ENCODE results near the gene RPL26. TPM values are rescaled to one million over a fixed set of nuclear protein-coding genes. Genes with fewer than 3 reads are reported as not detected.

RPL26 gene
- total and polyA plus RNA-seq, 4 donors: 1,055 to 6,952 (median 2,234) TPM

DNA sequence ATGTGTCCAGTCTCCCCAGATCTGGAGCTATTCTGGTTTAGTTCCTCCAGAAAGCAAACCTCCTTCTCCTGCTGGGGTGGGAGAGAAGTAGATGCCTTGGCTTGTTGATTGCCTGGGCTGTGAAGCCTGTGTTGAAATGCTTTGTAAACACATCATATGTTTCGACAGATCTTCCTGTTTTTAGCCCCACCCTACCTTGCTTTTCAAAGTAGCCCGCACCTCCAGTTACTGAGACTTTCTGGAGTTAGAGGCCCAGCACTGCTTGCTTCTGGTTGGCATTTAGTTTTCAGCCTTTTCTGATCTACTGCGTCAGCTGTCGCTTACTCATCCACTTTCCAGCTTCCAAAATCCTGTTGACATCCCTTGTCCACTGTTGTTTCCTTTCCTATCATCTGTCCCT is 34.8 kb upstream of the RPL26 start:
- Histone ChIP-seq H3K4me3 (ENCODE audit: low read length in 2 of 2) (no peak overlapping the region), H3K4me1 (ENCODE audit: control insufficient read depth in 1 of 2, insufficient read depth in 2 of 2, low read length in 2 of 2) (no peaks in the 10 kb centered on the region), H3K9me3 (ENCODE audit: control insufficient read depth, low read length) (no peaks in the 10 kb centered on the region), H3K36me3 (ENCODE audit: control insufficient read depth in 1 of 2, insufficient read depth in 2 of 2, low read length in 1 of 2) (no peaks in the 10 kb centered on the region), H3K27ac (ENCODE audit: low read depth in 1 of 2, low read length in 2 of 2) (no peak overlapping the region), H3K27me3 (ENCODE audit: control insufficient read depth in 1 of 2, insufficient read depth in 2 of 2, low read length in 1 of 2) (no peaks in the 10 kb centered on the region)
- intact Hi-C loops (cut with DNase I): loop anchor here in 1 of 2 donors (10.0 kb wide), 1 partner anchor 477 kb away; no protein-coding TSS in a partner anchor
- 93 to 94% methylated on average over 4 of the region's 4 CpGs for WGBS, 2 donors
- no peak for DNase-seq
- no peak for ATAC-seq (ENCODE audit: low FRiP score)

DNA sequence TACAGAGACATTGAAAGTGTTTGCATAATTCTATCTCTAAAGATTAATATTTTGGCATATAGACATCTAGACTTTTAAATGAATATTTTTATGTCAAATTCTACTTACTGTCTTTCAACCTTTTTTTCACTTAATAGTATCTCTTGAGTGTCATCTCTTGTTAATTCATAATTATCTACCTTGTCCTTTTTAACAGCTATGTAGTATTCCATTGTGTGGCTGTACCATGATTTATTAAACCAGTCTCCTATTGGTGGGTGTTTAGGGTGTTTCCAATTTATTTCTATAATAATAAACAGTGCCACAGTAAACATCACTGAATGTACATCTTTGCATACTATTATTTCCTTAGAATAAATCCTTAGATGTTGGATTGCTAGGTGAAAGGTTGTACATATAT is 30.9 kb upstream of the RPL26 start:
- intact Hi-C loops (cut with DNase I): loop anchor here (5.0 to 10.0 kb wide), 2 partner anchors 373 to 481 kb away; no protein-coding TSS in a partner anchor
- DNase-seq (no peak), ATAC-seq (ENCODE audit: low FRiP score) (no peak)
- no peak overlapping the region for H3K4me3 ChIP-seq (ENCODE audit: low read length in 2 of 2)
- no peaks in the 10 kb centered on the region for H3K27me3 ChIP-seq (ENCODE audit: control insufficient read depth in 1 of 2, insufficient read depth in 2 of 2, low read length in 1 of 2)
- no peaks in the 10 kb centered on the region for H3K4me1 ChIP-seq (ENCODE audit: control insufficient read depth in 1 of 2, insufficient read depth in 2 of 2, low read length in 2 of 2)
- H3K36me3 ChIP-seq (ENCODE audit: control insufficient read depth in 1 of 2, insufficient read depth in 2 of 2, low read length in 1 of 2): no peaks in the 10 kb centered on the region
- no peaks in the 10 kb centered on the region for H3K9me3 ChIP-seq (ENCODE audit: control insufficient read depth, low read length)
- H3K27ac ChIP-seq (ENCODE audit: low read depth in 1 of 2, low read length in 2 of 2): no peak overlapping the region

DNA sequence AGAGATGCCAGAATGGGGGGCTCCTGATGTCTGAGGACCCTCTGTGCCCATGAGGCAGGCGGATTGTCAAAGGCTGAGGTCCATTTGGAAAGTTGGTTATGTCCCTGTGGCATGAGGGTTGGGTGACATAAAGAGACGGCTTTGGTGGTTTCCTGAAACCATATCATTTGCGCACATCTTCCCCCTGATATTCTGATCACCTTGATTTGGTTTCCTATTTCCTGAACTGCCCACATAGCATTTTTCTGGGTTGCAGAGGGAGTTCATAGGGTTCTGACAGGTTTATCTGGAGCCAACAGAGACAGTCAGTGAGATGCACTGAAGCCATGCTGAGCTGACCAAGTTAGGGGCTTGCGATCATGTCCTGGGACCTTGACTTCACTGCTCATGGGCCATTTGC is 30.3 kb upstream of the RPL26 start:
- H3K36me3 ChIP-seq (ENCODE audit: control insufficient read depth in 1 of 2, insufficient read depth in 2 of 2, low read length in 1 of 2): no peaks in the 10 kb centered on the region
- intact Hi-C loops (cut with DNase I): loop anchor here (5.0 to 10.0 kb wide), 2 partner anchors 374 to 481 kb away; no protein-coding TSS in a partner anchor
- no peak overlapping the region for H3K27ac ChIP-seq (ENCODE audit: low read depth in 1 of 2, low read length in 2 of 2)
- H3K9me3 ChIP-seq (ENCODE audit: control insufficient read depth, low read length): no peaks in the 10 kb centered on the region
- H3K4me1 ChIP-seq (ENCODE audit: control insufficient read depth in 1 of 2, insufficient read depth in 2 of 2, low read length in 2 of 2): no peaks in the 10 kb centered on the region
- DNase-seq (no peak), ATAC-seq (ENCODE audit: low FRiP score) (no peak)
- H3K4me3 ChIP-seq (ENCODE audit: low read length in 2 of 2): no peak overlapping the region
- WGBS, 2 donors: 87 to 96% methylated on average over 4 of the region's 4 CpGs
- no peaks in the 10 kb centered on the region for H3K27me3 ChIP-seq (ENCODE audit: control insufficient read depth in 1 of 2, insufficient read depth in 2 of 2, low read length in 1 of 2)

DNA sequence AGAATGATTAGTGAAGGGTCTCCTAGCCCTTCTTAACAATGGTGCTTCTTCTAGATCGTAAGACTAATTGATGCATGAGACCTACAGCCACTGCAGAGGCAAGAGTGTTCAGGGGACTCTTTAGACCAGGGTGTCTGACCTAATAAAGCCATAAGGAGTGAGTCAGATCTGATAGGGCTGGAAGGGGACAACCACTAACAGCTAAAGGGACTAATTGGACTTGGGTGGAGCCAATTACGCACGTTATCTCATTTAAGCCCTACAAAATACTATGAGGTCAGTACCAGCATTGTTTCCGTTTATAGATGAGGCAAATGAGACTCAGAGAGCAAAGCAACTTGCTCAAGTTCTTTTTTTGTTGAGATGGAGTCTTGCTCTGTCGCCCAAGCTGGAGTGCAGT is 29.1 kb upstream of the RPL26 start:
- no peaks in the 10 kb centered on the region for H3K4me1 ChIP-seq (ENCODE audit: control insufficient read depth in 1 of 2, insufficient read depth in 2 of 2, low read length in 2 of 2)
- H3K9me3 ChIP-seq (ENCODE audit: control insufficient read depth, low read length): no peaks in the 10 kb centered on the region
- no peaks in the 10 kb centered on the region for H3K36me3 ChIP-seq (ENCODE audit: control insufficient read depth in 1 of 2, insufficient read depth in 2 of 2, low read length in 1 of 2)
- H3K4me3 ChIP-seq (ENCODE audit: low read length in 2 of 2): no peak overlapping the region
- intact Hi-C loops (cut with DNase I): loop anchor here (5.0 to 10.0 kb wide), 2 partner anchors 375 to 483 kb away; no protein-coding TSS in a partner anchor
- DNase-seq: no peak
- H3K27ac ChIP-seq (ENCODE audit: low read depth in 1 of 2, low read length in 2 of 2): no peak overlapping the region
- 79 to 82% methylated on average over 5 of the region's 5 CpGs for WGBS, 2 donors
- no peak for ATAC-seq (ENCODE audit: low FRiP score)
- no peaks in the 10 kb centered on the region for H3K27me3 ChIP-seq (ENCODE audit: control insufficient read depth in 1 of 2, insufficient read depth in 2 of 2, low read length in 1 of 2)

DNA sequence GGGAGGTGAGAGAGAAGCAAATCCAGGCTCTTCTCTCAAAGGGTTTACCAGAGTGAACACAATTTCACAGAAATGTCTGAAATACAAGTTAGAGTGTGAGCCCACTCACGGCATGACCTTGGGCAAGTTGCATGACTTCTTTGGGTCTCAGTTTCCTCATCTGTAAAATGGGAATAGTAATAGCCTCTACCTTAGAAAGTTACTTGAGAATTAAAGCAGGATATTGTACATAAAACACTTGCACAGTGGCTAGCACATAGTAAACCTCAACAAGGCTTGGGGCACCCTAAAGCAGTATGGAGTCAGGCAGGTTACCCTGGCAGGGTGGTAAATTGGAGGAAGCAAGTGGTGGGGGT is 27.9 kb upstream of the RPL26 start:
- no peaks in the 10 kb centered on the region for H3K36me3 ChIP-seq (ENCODE audit: control insufficient read depth in 1 of 2, insufficient read depth in 2 of 2, low read length in 1 of 2)
- intact Hi-C loops (cut with DNase I): loop anchor here (2.0 to 10.0 kb wide), 3 partner anchors 376 to 484 kb away; no protein-coding TSS in a partner anchor
- no peak overlapping the region for H3K4me3 ChIP-seq (ENCODE audit: low read length in 2 of 2)
- no peaks in the 10 kb centered on the region for H3K4me1 ChIP-seq (ENCODE audit: control insufficient read depth in 1 of 2, insufficient read depth in 2 of 2, low read length in 2 of 2)
- WGBS, 2 donors: 83 to 88% methylated on average over 1 of the region's 1 CpG
- H3K27ac ChIP-seq (ENCODE audit: low read depth in 1 of 2, low read length in 2 of 2): no peak overlapping the region
- no peak for DNase-seq
- no peaks in the 10 kb centered on the region for H3K9me3 ChIP-seq (ENCODE audit: control insufficient read depth, low read length)
- no peaks in the 10 kb centered on the region for H3K27me3 ChIP-seq (ENCODE audit: control insufficient read depth in 1 of 2, insufficient read depth in 2 of 2, low read length in 1 of 2)
- no peak for ATAC-seq (ENCODE audit: low FRiP score)

DNA sequence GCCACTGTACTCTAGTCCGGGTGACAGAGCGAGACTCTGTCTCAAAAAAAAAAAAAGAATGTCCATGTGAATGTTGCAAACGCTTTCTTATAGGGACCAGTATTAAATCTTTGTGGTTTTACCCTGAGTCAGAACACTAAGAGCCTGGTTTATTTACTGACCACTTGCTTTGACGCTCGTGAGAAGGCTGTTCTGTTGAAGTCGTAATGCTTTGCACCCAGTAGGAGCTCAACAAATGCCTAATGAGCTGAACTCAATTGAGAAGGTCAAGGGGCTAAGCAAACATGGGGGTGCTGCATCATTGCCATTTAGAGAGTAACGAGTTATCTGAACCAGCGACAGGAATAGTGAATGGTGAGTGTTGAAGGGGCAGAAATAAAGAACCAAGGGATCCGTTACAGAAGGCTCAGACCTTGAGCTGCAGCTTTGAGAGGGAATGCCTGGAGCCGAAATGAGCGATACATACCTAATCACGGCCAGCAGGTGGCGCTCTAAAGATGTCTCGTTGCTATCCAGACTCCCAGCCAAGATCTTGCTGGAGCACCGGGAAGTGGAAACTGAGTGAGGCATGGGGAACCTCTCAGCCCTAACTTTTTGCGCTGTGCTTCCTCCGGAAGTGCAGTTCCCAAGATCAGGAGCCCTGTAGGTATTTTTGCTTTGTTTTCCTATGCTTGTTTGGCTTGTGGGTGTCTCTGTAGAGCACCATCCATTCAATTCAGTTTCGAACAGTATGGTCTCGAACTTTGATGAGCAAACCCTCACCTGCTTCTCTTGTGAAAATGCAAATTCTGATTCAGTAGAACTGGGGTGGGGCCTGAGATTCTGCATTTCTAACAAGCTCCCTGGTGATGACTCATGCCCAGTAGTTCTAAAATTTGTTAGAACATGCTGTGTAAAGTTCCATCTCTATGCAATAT is 27.2 kb upstream of the RPL26 start:
- peak; percentile 94 for ATAC-seq (ENCODE audit: low FRiP score)
- no peak overlapping the region for H3K4me3 ChIP-seq (ENCODE audit: low read length in 2 of 2)
- 23 to 25% methylated on average over 19 of the region's 19 CpGs for WGBS, 2 donors

DNA sequence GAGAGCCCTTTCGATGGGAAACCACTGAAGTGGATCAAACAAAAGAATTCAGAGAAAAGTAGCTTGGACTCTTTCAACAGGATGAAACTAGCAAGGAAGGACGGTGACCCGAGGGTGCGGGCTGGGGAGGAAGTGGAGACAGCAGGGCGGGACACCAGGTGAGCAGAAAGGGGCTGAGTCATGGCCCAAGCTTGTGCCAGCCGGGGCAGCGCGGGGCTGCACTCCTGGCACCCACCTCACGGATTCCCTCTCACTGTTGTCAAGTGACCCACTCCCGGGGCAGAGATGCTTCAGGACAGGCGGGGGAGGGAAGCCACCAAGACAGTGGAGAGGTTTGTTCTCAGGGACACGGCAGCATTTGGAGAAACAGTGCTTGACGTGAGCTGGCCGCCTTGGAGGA is 25.4 kb upstream of the RPL26 start:
- Histone ChIP-seq H3K36me3 (ENCODE audit: control insufficient read depth in 1 of 2, insufficient read depth in 2 of 2, low read length in 1 of 2) (no peaks in the 10 kb centered on the region), H3K27me3 (ENCODE audit: control insufficient read depth in 1 of 2, insufficient read depth in 2 of 2, low read length in 1 of 2) (no peaks in the 10 kb centered on the region), H3K27ac (ENCODE audit: low read depth in 1 of 2, low read length in 2 of 2) (no peak overlapping the region), H3K9me3 (ENCODE audit: control insufficient read depth, low read length) (no peaks in the 10 kb centered on the region), H3K4me3 (ENCODE audit: low read length in 2 of 2) (no peak overlapping the region), H3K4me1 (ENCODE audit: control insufficient read depth in 1 of 2, insufficient read depth in 2 of 2, low read length in 2 of 2) (no peaks in the 10 kb centered on the region)
- DNase-seq (no peak), ATAC-seq (ENCODE audit: low FRiP score) (no peak)
- intact Hi-C loops (cut with DNase I): loop anchor here in 1 of 2 donors (5.0 kb wide), 1 partner anchor 484 kb away; no protein-coding TSS in a partner anchor
- 80 to 85% methylated on average over 14 of the region's 14 CpGs for WGBS, 2 donors

More for the DNA sequence above, 27.2 kb upstream of the RPL26 start:
- H3K27ac ChIP-seq (ENCODE audit: low read depth in 1 of 2, low read length in 2 of 2): no peak overlapping the region
- H3K4me1 ChIP-seq (ENCODE audit: control insufficient read depth in 1 of 2, insufficient read depth in 2 of 2, low read length in 2 of 2): no peaks in the 10 kb centered on the region
- no peaks in the 10 kb centered on the region for H3K27me3 ChIP-seq (ENCODE audit: control insufficient read depth in 1 of 2, insufficient read depth in 2 of 2, low read length in 1 of 2)
- DNase-seq: peak; percentile 93 to 97
- H3K9me3 ChIP-seq (ENCODE audit: control insufficient read depth, low read length): no peaks in the 10 kb centered on the region
- intact Hi-C loops (cut with DNase I): loop anchor here (2.0 to 10.0 kb wide), 4 partner anchors 377 to 485 kb away; no protein-coding TSS in a partner anchor
- no peaks in the 10 kb centered on the region for H3K36me3 ChIP-seq (ENCODE audit: control insufficient read depth in 1 of 2, insufficient read depth in 2 of 2, low read length in 1 of 2)

DNA sequence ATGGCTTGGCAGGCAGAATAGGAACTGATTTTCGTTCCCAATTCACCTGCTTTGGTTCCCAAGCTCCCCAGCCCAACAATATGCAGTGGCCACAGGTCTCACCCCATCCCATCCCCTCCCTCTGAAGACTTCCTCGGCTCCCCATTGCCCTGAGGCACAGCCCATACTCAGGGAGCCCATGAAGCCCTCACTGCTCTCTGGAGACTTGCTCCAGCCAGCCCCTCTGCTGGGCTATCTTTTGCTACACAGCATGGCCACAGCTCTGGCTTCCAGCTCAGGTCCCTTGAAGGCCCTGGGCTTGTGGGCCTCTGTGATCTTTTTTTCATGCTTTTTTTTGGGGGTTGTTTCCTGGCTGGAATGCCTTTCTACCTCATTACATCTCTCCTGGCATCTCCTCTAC is 23.2 kb upstream of the RPL26 start:
- DNase-seq (no peak), ATAC-seq (ENCODE audit: low FRiP score) (no peak)
- H3K36me3 ChIP-seq (ENCODE audit: control insufficient read depth in 1 of 2, insufficient read depth in 2 of 2, low read length in 1 of 2): no peaks in the 10 kb centered on the region
- H3K27me3 ChIP-seq (ENCODE audit: control insufficient read depth in 1 of 2, insufficient read depth in 2 of 2, low read length in 1 of 2): no peaks in the 10 kb centered on the region
- H3K4me1 ChIP-seq (ENCODE audit: control insufficient read depth in 1 of 2, insufficient read depth in 2 of 2, low read length in 2 of 2): no peaks in the 10 kb centered on the region
- no peak overlapping the region for H3K27ac ChIP-seq (ENCODE audit: low read depth in 1 of 2, low read length in 2 of 2)
- intact Hi-C loops (cut with DNase I): loop anchor here in 1 of 2 donors (5.0 kb wide), 1 partner anchor 486 kb away; no protein-coding TSS in a partner anchor
- no peak overlapping the region for H3K4me3 ChIP-seq (ENCODE audit: low read length in 2 of 2)
- no peaks in the 10 kb centered on the region for H3K9me3 ChIP-seq (ENCODE audit: control insufficient read depth, low read length)
- WGBS, 2 donors: 84 to 89% methylated on average over 2 of the region's 2 CpGs

Measured in aorta (tissue), 5 donors.